Subcutaneous abdominal adipose tissue (tissue), 5 donors: ENCODE results near the gene APBA1.

Source experiments
- H3K27ac ChIP-seq: one replicate; pipeline ENCODE4 v1.7.0; 2013; ENCODE audit warnings: low read depth, mild to moderate bottlenecking, inconsistent platforms, low read length, moderate library complexity
- H3K27me3 ChIP-seq, 5 donors: one replicate each; pipeline ENCODE4 v1.7.0; 2013; ENCODE audit warnings: low read length in 5 of 5, inconsistent platforms in 1 of 5; ENCODE audit not compliant: control insufficient read depth in 5 of 5, insufficient read depth in 4 of 5
- H3K36me3 ChIP-seq, 5 donors: one replicate each; pipeline ENCODE4 v1.7.0; 2013; ENCODE audit warnings: low read length in 5 of 5; ENCODE audit not compliant: control insufficient read depth in 5 of 5, insufficient read depth in 5 of 5
- H3K4me1 ChIP-seq, 5 donors: one replicate each; pipeline ENCODE4 v1.7.0; 2013; ENCODE audit warnings: low read length in 5 of 5, mild to moderate bottlenecking in 3 of 5, moderate library complexity in 1 of 5; ENCODE audit not compliant: control insufficient read depth in 5 of 5, insufficient read depth in 5 of 5
- H3K4me3 ChIP-seq, 5 donors: one replicate each; pipeline ENCODE4 v1.7.0; 2013; ENCODE audit warnings: low read length in 5 of 5, low read depth in 1 of 5
- H3K9ac ChIP-seq, 5 donors: one replicate each; pipeline ENCODE4 v1.7.0; 2013; ENCODE audit warnings: low read length in 5 of 5, mild to moderate bottlenecking in 4 of 5, moderate library complexity in 3 of 5
- H3K9me3 ChIP-seq, 5 donors: one replicate each; pipeline ENCODE4 v1.7.0; 2013; ENCODE audit warnings: low read length in 5 of 5; ENCODE audit not compliant: control insufficient read depth in 5 of 5
- donor health status: healthy.
- donor health status: healthy.
- donor health status: healthy.
- donor health status: healthy.
- donor health status: healthy.

The APBA1 gene

GRCh38 chr9:69497816-69498215 lies 174.4 kb downstream of the APBA1 start:
- Histone ChIP-seq H3K4me3 (no peak overlapping the region), H3K4me1 (peaks cover 0 to 13% (median 8%) of the 10 kb centered on the region in 5 donors), H3K9me3 (no peaks in the 10 kb centered on the region), H3K36me3 (no peaks in the 10 kb centered on the region), H3K27me3 (no peaks in the 10 kb centered on the region), H3K27ac (no peak overlapping the region), H3K9ac (no peak overlapping the region)

- Histone ChIP-seq H3K9ac (no peak overlapping the region), H3K4me1 (peaks cover 0 to 13% (median 8%) of the 10 kb centered on the region in 5 donors), H3K27me3 (no peaks in the 10 kb centered on the region), H3K36me3 (no peaks in the 10 kb centered on the region), H3K4me3 (no peak overlapping the region), H3K27ac (no peak overlapping the region), H3K9me3 (no peaks in the 10 kb centered on the region)
Measured at GRCh38 chr9:69496846-69497450, 175.2 kb downstream of the APBA1 start.

- Histone ChIP-seq H3K27me3 (no peaks in the 10 kb centered on the region), H3K4me1 (peaks cover 0 to 2% (median 0%) of the 10 kb centered on the region in 5 donors)
Measured at GRCh38 chr9:69495296-69495695, 176.9 kb downstream of the APBA1 start.

GRCh38 chr9:69494763-69495162 lies 177.4 kb downstream of the APBA1 start:
- Histone ChIP-seq H3K9ac (no peak overlapping the region), H3K27ac (no peak overlapping the region), H3K36me3 (no peaks in the 10 kb centered on the region)

More at GRCh38 chr9:69495296-69495695, 176.9 kb downstream of the APBA1 start:
- no peaks in the 10 kb centered on the region for H3K9me3 ChIP-seq
- H3K9ac ChIP-seq: no peak overlapping the region
- no peaks in the 10 kb centered on the region for H3K36me3 ChIP-seq
- H3K4me3 ChIP-seq: no peak overlapping the region
- no peak overlapping the region for H3K27ac ChIP-seq

GRCh38 chr9:69494208-69494607 lies 178.0 kb downstream of the APBA1 start:
- Histone ChIP-seq H3K27me3 (no peaks in the 10 kb centered on the region), H3K4me3 (no peak overlapping the region), H3K36me3 (no peaks in the 10 kb centered on the region), H3K9ac (no peak overlapping the region), H3K27ac (no peak overlapping the region), H3K4me1 (no peaks in the 10 kb centered on the region), H3K9me3 (no peaks in the 10 kb centered on the region)

More at GRCh38 chr9:69494763-69495162, 177.4 kb downstream of the APBA1 start:
- Histone ChIP-seq H3K27me3 (no peaks in the 10 kb centered on the region), H3K9me3 (no peaks in the 10 kb centered on the region), H3K4me3 (no peak overlapping the region), H3K4me1 (no peaks in the 10 kb centered on the region)

- H3K4me3 ChIP-seq: no peak overlapping the region
- H3K9ac ChIP-seq: no peak overlapping the region
- H3K27ac ChIP-seq: no peak overlapping the region
- no peaks in the 10 kb centered on the region for H3K36me3 ChIP-seq
- no peaks in the 10 kb centered on the region for H3K4me1 ChIP-seq
- H3K9me3 ChIP-seq: no peaks in the 10 kb centered on the region
- H3K27me3 ChIP-seq: no peaks in the 10 kb centered on the region
Measured at GRCh38 chr9:69486498-69486897, 185.7 kb downstream of the APBA1 start.

GRCh38 chr9:69485466-69485865 lies 186.7 kb downstream of the APBA1 start:
- Histone ChIP-seq H3K4me3 (no peak overlapping the region), H3K9ac (no peak overlapping the region), H3K9me3 (no peaks in the 10 kb centered on the region)

GRCh38 chr9:69483886-69484422 lies 188.2 kb downstream of the APBA1 start:
- no peaks in the 10 kb centered on the region for H3K27me3 ChIP-seq
- no peaks in the 10 kb centered on the region for H3K36me3 ChIP-seq
- H3K27ac ChIP-seq: no peak overlapping the region
- H3K4me1 ChIP-seq: no peaks in the 10 kb centered on the region
- H3K9ac ChIP-seq: no peak overlapping the region
- no peak overlapping the region for H3K4me3 ChIP-seq
- H3K9me3 ChIP-seq: no peaks in the 10 kb centered on the region

More at GRCh38 chr9:69485466-69485865, 186.7 kb downstream of the APBA1 start:
- Histone ChIP-seq H3K36me3 (no peaks in the 10 kb centered on the region), H3K27ac (no peak overlapping the region), H3K4me1 (no peaks in the 10 kb centered on the region), H3K27me3 (no peaks in the 10 kb centered on the region)

GRCh38 chr9:69476797-69477196 lies 195.4 kb downstream of the APBA1 start:
- Histone ChIP-seq H3K4me1 (no peaks in the 10 kb centered on the region), H3K27me3 (no peaks in the 10 kb centered on the region), H3K9me3 (no peaks in the 10 kb centered on the region), H3K4me3 (no peak overlapping the region), H3K36me3 (peaks cover 0 to 3% (median 0%) of the 10 kb centered on the region in 5 donors), H3K27ac (no peak overlapping the region), H3K9ac (no peak overlapping the region)

GRCh38 chr9:69476016-69476415 lies 196.2 kb downstream of the APBA1 start:
- Histone ChIP-seq H3K4me1 (no peaks in the 10 kb centered on the region), H3K36me3 (peaks cover 0 to 3% (median 0%) of the 10 kb centered on the region in 5 donors), H3K27ac (no peak overlapping the region), H3K9ac (no peak overlapping the region), H3K9me3 (no peaks in the 10 kb centered on the region), H3K27me3 (no peaks in the 10 kb centered on the region), H3K4me3 (no peak overlapping the region)
